Stimulated activated CD4-positive, alpha-beta T cell treated with anti-CD3 and anti-CD28 coated beads, TNF-alpha, amount 100 ng/mL, for 48 hours (primary cell): ENCODE measurements around the gene B3GAT1.
A peak's percentile ranks its signal among the peaks of the same experiment; 100 is the strongest.

Experiments
- DNase-seq, 3 donors: peaks; one replicate each; pipeline ENCODE4 v3.0.0-alpha.2; 2020; ENCODE audit warnings: low read depth in 3 of 3

The B3GAT1 gene

GRCh38 chr11:134333946-134334345, 78.1 kb downstream of the B3GAT1 start:
- DNase-seq, result no peak

- DNase-seq, result no peak
Observed at GRCh38 chr11:134333312-134333711, 78.7 kb downstream of the B3GAT1 start.

- no peak for DNase-seq
Observed at GRCh38 chr11:134332782-134333181, 79.3 kb downstream of the B3GAT1 start.

- DNase-seq, result peak in 1 of 3 donors; percentile 12
Observed at GRCh38 chr11:134332189-134332631, 79.8 kb downstream of the B3GAT1 start.

- peak; percentile 53 to 70 (median 59) for DNase-seq
Observed at GRCh38 chr11:134331354-134332188, 80.5 kb downstream of the B3GAT1 start, which contains the start of gene GLB1L2. GLB1L2 (plus strand) TSS chr11:134331988; CDS start chr11:134332062, 74 bp downstream.

- DNase-seq, result no peak
Observed at GRCh38 chr11:134330611-134331353, 81.3 kb downstream of the B3GAT1 start.
